ENCODE data around the gene CRYBA1.

GRCh38 chr17:29295420-29295819, 48.8 kb downstream of the CRYBA1 start:
- TF ChIP-seq, protein P1, sequence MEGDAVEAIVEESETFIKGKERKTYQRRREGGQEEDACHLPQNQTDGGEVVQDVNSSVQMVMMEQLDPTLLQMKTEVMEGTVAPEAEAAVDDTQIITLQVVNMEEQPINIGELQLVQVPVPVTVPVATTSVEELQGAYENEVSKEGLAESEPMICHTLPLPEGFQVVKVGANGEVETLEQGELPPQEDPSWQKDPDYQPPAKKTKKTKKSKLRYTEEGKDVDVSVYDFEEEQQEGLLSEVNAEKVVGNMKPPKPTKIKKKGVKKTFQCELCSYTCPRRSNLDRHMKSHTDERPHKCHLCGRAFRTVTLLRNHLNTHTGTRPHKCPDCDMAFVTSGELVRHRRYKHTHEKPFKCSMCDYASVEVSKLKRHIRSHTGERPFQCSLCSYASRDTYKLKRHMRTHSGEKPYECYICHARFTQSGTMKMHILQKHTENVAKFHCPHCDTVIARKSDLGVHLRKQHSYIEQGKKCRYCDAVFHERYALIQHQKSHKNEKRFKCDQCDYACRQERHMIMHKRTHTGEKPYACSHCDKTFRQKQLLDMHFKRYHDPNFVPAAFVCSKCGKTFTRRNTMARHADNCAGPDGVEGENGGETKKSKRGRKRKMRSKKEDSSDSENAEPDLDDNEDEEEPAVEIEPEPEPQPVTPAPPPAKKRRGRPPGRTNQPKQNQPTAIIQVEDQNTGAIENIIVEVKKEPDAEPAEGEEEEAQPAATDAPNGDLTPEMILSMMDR (IDR thresholded peaks at IDR 0.05): no peak
- no peak for TF ChIP-seq EP300 (IDR thresholded peaks at IDR 0.05; ENCODE audit: low read depth)
